ENCODE data around the gene CENPV. TPM values are rescaled to one million over a fixed set of nuclear protein-coding genes. Genes with fewer than 3 reads are reported as not detected.
"Not testable (repeated sequence)": the region's sequence is repeated elsewhere in the genome, so short reads cannot be mapped to it uniquely, and the experiment has no call there.

The CENPV gene
- total RNA-seq, 1 experiment from 2014 or later: 51.5 TPM

- no peak overlapping the region for H3K27ac ChIP-seq
- DNase-seq: peak; percentile 62 to 76
- H3K36me3 ChIP-seq: no peaks in the 10 kb centered on the region; the same call in 1 of the 2 replicates
- no peak overlapping the region for H3K4me3 ChIP-seq
- H3K9me3 ChIP-seq (replicated peaks): no peaks in the 10 kb centered on the region; the same call in 1 of the 2 replicates
- no peaks in the 10 kb centered on the region for H3K27me3 ChIP-seq
- peaks cover 11% of the 10 kb centered on the region; the same call in 1 of the 2 replicates for H3K4me1 ChIP-seq
Measured at GRCh38 chr17:16313139-16314090, 39.9 kb downstream of the CENPV start.

- not testable (repeated sequence) for H3K27me3 ChIP-seq; DNase-seq; H3K4me3 ChIP-seq; H3K27ac ChIP-seq; H3K9me3 ChIP-seq (replicated peaks); H3K36me3 ChIP-seq
- H3K4me1 ChIP-seq: peaks cover 11% of the 10 kb centered on the region; the same call in 1 of the 2 replicates
Measured at GRCh38 chr17:16312061-16312460, 41.2 kb downstream of the CENPV start.

GRCh38 chr17:16306211-16306610, 47.1 kb downstream of the CENPV start:
- Histone ChIP-seq H3K27ac (no peak overlapping the region), H3K4me3 (no peak overlapping the region), H3K27me3 (no peaks in the 10 kb centered on the region), H3K4me1 (no peaks in the 10 kb centered on the region), H3K9me3 (replicated peaks) (no peaks in the 10 kb centered on the region), H3K36me3 (no peaks in the 10 kb centered on the region)
- DNase-seq: no peak

- H3K9me3 ChIP-seq (replicated peaks): no peaks in the 10 kb centered on the region
- no peaks in the 10 kb centered on the region for H3K4me1 ChIP-seq
- H3K27ac ChIP-seq: no peak overlapping the region
- DNase-seq: peak; percentile 43 to 66
- no peaks in the 10 kb centered on the region for H3K36me3 ChIP-seq
- H3K4me3 ChIP-seq: no peak overlapping the region
- H3K27me3 ChIP-seq: no peaks in the 10 kb centered on the region
Measured at GRCh38 chr17:16304830-16305229, 48.4 kb downstream of the CENPV start.

GRCh38 chr17:16302856-16303255, 50.4 kb downstream of the CENPV start:
- no peak overlapping the region for H3K27ac ChIP-seq
- no peak for DNase-seq
- no peaks in the 10 kb centered on the region for H3K36me3 ChIP-seq

GRCh38 chr17:16301963-16302855, 51.1 kb downstream of the CENPV start:
- Histone ChIP-seq H3K36me3 (no peaks in the 10 kb centered on the region), H3K9me3 (replicated peaks) (no peaks in the 10 kb centered on the region), H3K27me3 (no peaks in the 10 kb centered on the region), H3K4me1 (no peaks in the 10 kb centered on the region), H3K4me3 (no peak overlapping the region), H3K27ac (no peak overlapping the region)
- no peak for DNase-seq

More at GRCh38 chr17:16302856-16303255, 50.4 kb downstream of the CENPV start:
- H3K4me1 ChIP-seq: no peaks in the 10 kb centered on the region
- no peaks in the 10 kb centered on the region for H3K27me3 ChIP-seq
- no peak overlapping the region for H3K4me3 ChIP-seq
- H3K9me3 ChIP-seq (replicated peaks): no peaks in the 10 kb centered on the region

GRCh38 chr17:16300554-16300953, 52.7 kb downstream of the CENPV start:
- Histone ChIP-seq H3K27ac (no peak overlapping the region), H3K4me3 (no peak overlapping the region), H3K4me1 (no peaks in the 10 kb centered on the region), H3K9me3 (replicated peaks) (no peaks in the 10 kb centered on the region), H3K27me3 (no peaks in the 10 kb centered on the region), H3K36me3 (no peaks in the 10 kb centered on the region)
- no peak for DNase-seq

GRCh38 chr17:16298140-16298662, 55.1 kb downstream of the CENPV start:
- Histone ChIP-seq H3K27ac (no peak overlapping the region), H3K27me3 (no peaks in the 10 kb centered on the region), H3K4me3 (no peak overlapping the region), H3K9me3 (replicated peaks) (no peaks in the 10 kb centered on the region), H3K36me3 (no peaks in the 10 kb centered on the region), H3K4me1 (no peaks in the 10 kb centered on the region)
- DNase-seq: no peak

- DNase-seq: no peak
Measured at GRCh38 chr17:16297367-16298139, 55.7 kb downstream of the CENPV start.

GRCh38 chr17:16296072-16296471, 57.2 kb downstream of the CENPV start:
- not testable (repeated sequence) for H3K27ac ChIP-seq; H3K36me3 ChIP-seq; H3K27me3 ChIP-seq; H3K4me3 ChIP-seq; DNase-seq; H3K9me3 ChIP-seq (replicated peaks); H3K4me1 ChIP-seq

More at GRCh38 chr17:16297367-16298139, 55.7 kb downstream of the CENPV start:
- Histone ChIP-seq H3K4me3 (no peak overlapping the region), H3K27me3 (no peaks in the 10 kb centered on the region), H3K36me3 (no peaks in the 10 kb centered on the region; the same call in 1 of the 2 replicates), H3K9me3 (replicated peaks) (no peaks in the 10 kb centered on the region), H3K27ac (no peak overlapping the region), H3K4me1 (no peaks in the 10 kb centered on the region)

- Histone ChIP-seq H3K4me3 (no peak overlapping the region), H3K27ac (no peak overlapping the region), H3K36me3 (no peaks in the 10 kb centered on the region; the same call in 1 of the 2 replicates), H3K4me1 (no peaks in the 10 kb centered on the region), H3K27me3 (no peaks in the 10 kb centered on the region), H3K9me3 (replicated peaks) (no peaks in the 10 kb centered on the region)
- no peak for DNase-seq
Measured at GRCh38 chr17:16294560-16294959, 58.7 kb downstream of the CENPV start.

GRCh38 chr17:16293931-16294330, 59.3 kb downstream of the CENPV start:
- no peak for DNase-seq
- Histone ChIP-seq H3K27ac (no peak overlapping the region), H3K4me1 (no peaks in the 10 kb centered on the region), H3K4me3 (no peak overlapping the region), H3K9me3 (replicated peaks) (no peaks in the 10 kb centered on the region), H3K27me3 (no peaks in the 10 kb centered on the region), H3K36me3 (no peaks in the 10 kb centered on the region; the same call in 1 of the 2 replicates)
